ENCODE data around the gene SLC34A3.

DNA sequence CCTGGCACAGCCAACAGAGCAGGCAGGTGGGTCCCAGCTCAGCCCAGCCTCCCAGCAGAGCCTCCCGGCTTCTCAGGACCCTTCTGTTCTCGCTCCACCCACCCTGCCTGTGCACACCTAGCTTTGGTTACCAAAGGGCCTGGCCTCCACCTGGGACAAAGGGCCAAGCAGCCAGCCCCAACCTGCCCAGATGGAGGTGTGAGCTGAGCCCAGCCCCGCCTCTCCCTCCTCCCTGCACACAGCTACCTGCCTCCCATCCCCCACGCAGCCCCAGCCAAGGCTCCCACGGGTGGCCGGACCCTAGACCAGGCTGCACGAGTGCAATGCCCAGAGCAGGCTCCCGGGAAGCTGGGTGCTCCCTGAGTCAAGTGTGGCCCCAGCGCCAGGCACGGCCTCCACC is 35.8 kb upstream of the SLC34A3 start:
- TF ChIP-seq EZH2 (optimal IDR thresholded peaks at IDR 0.05; ENCODE audit: low read depth, low read length) (no peak), EZH2phosphoT487 (IDR thresholded peaks at IDR 0.05; ENCODE audit: low read length) (no peak)
- TF ChIP-seq, protein P1, sequence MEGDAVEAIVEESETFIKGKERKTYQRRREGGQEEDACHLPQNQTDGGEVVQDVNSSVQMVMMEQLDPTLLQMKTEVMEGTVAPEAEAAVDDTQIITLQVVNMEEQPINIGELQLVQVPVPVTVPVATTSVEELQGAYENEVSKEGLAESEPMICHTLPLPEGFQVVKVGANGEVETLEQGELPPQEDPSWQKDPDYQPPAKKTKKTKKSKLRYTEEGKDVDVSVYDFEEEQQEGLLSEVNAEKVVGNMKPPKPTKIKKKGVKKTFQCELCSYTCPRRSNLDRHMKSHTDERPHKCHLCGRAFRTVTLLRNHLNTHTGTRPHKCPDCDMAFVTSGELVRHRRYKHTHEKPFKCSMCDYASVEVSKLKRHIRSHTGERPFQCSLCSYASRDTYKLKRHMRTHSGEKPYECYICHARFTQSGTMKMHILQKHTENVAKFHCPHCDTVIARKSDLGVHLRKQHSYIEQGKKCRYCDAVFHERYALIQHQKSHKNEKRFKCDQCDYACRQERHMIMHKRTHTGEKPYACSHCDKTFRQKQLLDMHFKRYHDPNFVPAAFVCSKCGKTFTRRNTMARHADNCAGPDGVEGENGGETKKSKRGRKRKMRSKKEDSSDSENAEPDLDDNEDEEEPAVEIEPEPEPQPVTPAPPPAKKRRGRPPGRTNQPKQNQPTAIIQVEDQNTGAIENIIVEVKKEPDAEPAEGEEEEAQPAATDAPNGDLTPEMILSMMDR (IDR thresholded peaks at IDR 0.05; ENCODE audit: low read length): no peak

Data from MM.1S (cell line).